ENCODE measurements around the gene GOLGA8T.
"Not testable (repeated sequence)": the region's sequence is repeated elsewhere in the genome, so short reads cannot be mapped to it uniquely, and the experiment has no call there.

- TF ChIP-seq CTCF (IDR thresholded peaks at IDR 0.05); POLR2A (IDR thresholded peaks at IDR 0.05); POLR2AphosphoS5 (IDR thresholded peaks at IDR 0.05; ENCODE audit: insufficient read depth in 1 of 2, low read depth in 1 of 2): not testable (repeated sequence)
Observed at GRCh38 chr15:30167403-30167802, 32.6 kb downstream of the GOLGA8T start.
